HepG2 (cell line): ENCODE data around the gene KIF2C. TPM values are rescaled to one million over a fixed set of nuclear protein-coding genes. Genes with fewer than 3 reads are reported as not detected.

Source experiments
- ARID4A ChIP-seq: sonication (generic); formaldehyde crosslinking; IDR thresholded peaks from 2 replicates; pipeline ENCODE4 v1.5.0; 2020; ENCODE audit warnings: mild to moderate bottlenecking, missing genetic modification reagents, borderline replicate concordance
- ARNT ChIP-seq: fragments of 450-650 bp; IDR thresholded peaks from 2 replicates; pipeline ENCODE4 v1.6.1; 2017
- ARNT2 ChIP-seq: sonication (generic); formaldehyde crosslinking; IDR thresholded peaks from 2 replicates; pipeline ENCODE4 v1.8.0; 2022; ENCODE audit warnings: mild to moderate bottlenecking, low read depth, missing genetic modification reagents, moderate library complexity
- CREM ChIP-seq, 2 experiments: sonication (generic) in 1 of 2; formaldehyde crosslinking in 1 of 2; IDR thresholded peaks; 2 replicates each; pipeline versions ENCODE4 v1.4.0 to v1.6.1; 2016 to 2020; ENCODE audit warnings: antibody characterized with exemption in 1 of 2, mild to moderate bottlenecking in 1 of 2, missing genetic modification reagents in 1 of 2
- ELF1 ChIP-seq: sonication (generic); formaldehyde crosslinking; IDR thresholded peaks from 2 replicates; pipeline ENCODE4 v1.4.0; 2020; ENCODE audit warnings: missing genetic modification reagents
- ELF3 ChIP-seq: IDR thresholded peaks from 2 replicates; pipeline ENCODE4 v1.6.1; 2016; ENCODE audit warnings: missing genetic modification reagents, missing compliant biosample characterization
- FOXJ3 ChIP-seq: sonication (generic); formaldehyde crosslinking; IDR thresholded peaks from 2 replicates; pipeline ENCODE4 v1.4.0; 2020; ENCODE audit warnings: missing genetic modification reagents, mild to moderate bottlenecking, borderline replicate concordance
- GABPA ChIP-seq, 2 experiments: IDR thresholded peaks; 2 replicates each; pipeline ENCODE4 v1.6.1; 2011 to 2016; ENCODE audit warnings: low read depth in 2 of 2, low read length in 1 of 2, missing biosample characterization in 1 of 2, missing genetic modification characterization in 1 of 2
- GLI4 ChIP-seq: sonication (generic); formaldehyde crosslinking; IDR thresholded peaks from 2 replicates; pipeline ENCODE4 v1.5.1; 2020; ENCODE audit warnings: missing genetic modification reagents, mild to moderate bottlenecking, moderate library complexity, borderline replicate concordance
- HOXA3 ChIP-seq: sonication (generic); formaldehyde crosslinking; IDR thresholded peaks from 2 replicates; pipeline ENCODE4 v1.5.0; 2020; ENCODE audit warnings: missing genetic modification reagents
- KLF11 ChIP-seq: IDR thresholded peaks from 2 replicates; pipeline ENCODE4 v1.6.1; 2016; ENCODE audit warnings: missing compliant biosample characterization
- RBFOX2 ChIP-seq: fragments of 200-400 bp; formaldehyde crosslinking; IDR thresholded peaks from 2 replicates; pipeline ENCODE4 v1.6.1; 2017; ENCODE audit warnings: low read depth, mild to moderate bottlenecking, low read length
- RFX5 ChIP-seq: IDR thresholded peaks from 2 replicates; pipeline ENCODE4 v1.6.1; 2011; ENCODE audit warnings: low read depth, low read length, improper control_type of control experiment
- SMAD1 ChIP-seq: sonication (generic); formaldehyde crosslinking; IDR thresholded peaks from 2 replicates; pipeline ENCODE4 v1.4.0; 2020; ENCODE audit warnings: missing genetic modification reagents, low read depth, mild to moderate bottlenecking, borderline replicate concordance
- SMAD9 ChIP-seq: sonication (generic); formaldehyde crosslinking; IDR thresholded peaks from 2 replicates; pipeline ENCODE4 v1.5.1; 2020; ENCODE audit warnings: mild to moderate bottlenecking, missing genetic modification reagents
- TFAP4 ChIP-seq: sonication (generic); IDR thresholded peaks from 2 replicates; pipeline ENCODE4 v1.6.1; 2016; ENCODE audit warnings: low read depth, borderline replicate concordance
- ZNF230 ChIP-seq: sonication (generic); formaldehyde crosslinking; IDR thresholded peaks from 2 replicates; pipeline ENCODE4 v1.4.0; 2020; ENCODE audit warnings: mild to moderate bottlenecking, missing genetic modification reagents
- ZNF253 ChIP-seq: sonication (generic); formaldehyde crosslinking; IDR thresholded peaks from 2 replicates; pipeline ENCODE4 v1.8.0; 2022; ENCODE audit warnings: mild to moderate bottlenecking, missing genetic modification reagents, borderline replicate concordance
- ZNF430 ChIP-seq: sonication (generic); formaldehyde crosslinking; IDR thresholded peaks from 2 replicates; pipeline ENCODE4 v1.9.0; 2021; ENCODE audit warnings: mild to moderate bottlenecking, missing genetic modification reagents
- ZNF512 ChIP-seq: sonication (generic); formaldehyde crosslinking; IDR thresholded peaks from 2 replicates; pipeline ENCODE4 v1.4.0; 2020; ENCODE audit warnings: mild to moderate bottlenecking, missing genetic modification reagents
- ZNF567 ChIP-seq: sonication (generic); formaldehyde crosslinking; IDR thresholded peaks from 2 replicates; pipeline ENCODE4 v1.8.1; 2023; ENCODE audit warnings: mild to moderate bottlenecking, missing genetic modification reagents, borderline replicate concordance
- ZNF691 ChIP-seq: sonication (generic); formaldehyde crosslinking; IDR thresholded peaks from 2 replicates; pipeline ENCODE4 v1.4.0; 2020; ENCODE audit warnings: missing genetic modification reagents, low read depth, mild to moderate bottlenecking, borderline replicate concordance
- ZNF703 ChIP-seq: sonication (generic); formaldehyde crosslinking; IDR thresholded peaks from 2 replicates; pipeline ENCODE4 v1.5.1; 2020; ENCODE audit warnings: missing genetic modification reagents, mild to moderate bottlenecking, moderate library complexity, borderline replicate concordance
- polyA plus RNA-seq, 8 experiments: library from polyadenylated mRNA; depleted of rRNA in 3 of 8; stranded (reverse) in 7 of 8; unstranded in 1 of 8; fragments of >200 nt; fragmentation: Illumina TruSeq in 4 of 8; extraction: Trizol in 4 of 8; gene quantifications; 2 replicates each; pipeline versions ENCODE4 v1.2.1 to v1.2.3, GENCODE V29; 2011 to 2016; ENCODE audit warnings: low read depth in 4 of 8, missing spikeins in 1 of 8, mixed read lengths in 1 of 8; ENCODE audit not compliant: insufficient read depth in 1 of 8
- total RNA-seq, 5 experiments: library from RNA; depleted of rRNA; stranded (reverse); fragments of >200 nt; fragmentation: Illumina TruSeq; extraction: Trizol; gene quantifications; 2 replicates each; pipeline ENCODE4 v1.2.3, GENCODE V29; 2016; ENCODE audit warnings: low read depth in 1 of 5

KIF2C gene
- total and polyA plus RNA-seq, 2 of the 13 experiments (the other 11 are each of a cell fraction or from before 2014, with no cell fraction given), result 29.7 to 53.7 TPM

GRCh38 chr1:44810101-44810761 lies 70.6 kb downstream of the KIF2C start (continued):
- TF ChIP-seq TFAP4, result no peak
- no peak for TF ChIP-seq SMAD1
- TF ChIP-seq ARID4A (CRISPR knock-in tag), result no peak
- no peak for TF ChIP-seq ZNF567 (CRISPR knock-in tag)
- TF ChIP-seq ZNF253, result peak; percentile 8; the same call in 1 of the 2 replicates
- TF ChIP-seq GLI4 (CRISPR knock-in tag), result no peak
- TF ChIP-seq HOXA3 (CRISPR knock-in tag), result no peak
- TF ChIP-seq ZNF430 (CRISPR knock-in tag), result no peak
- 0 out of 2 replicates have a peak, but pooled peaks have one; percentile 12 for TF ChIP-seq RBFOX2
- no peak for TF ChIP-seq GABPA (IDR thresholded peaks at IDR 0.05; ENCODE audit: low read depth, low read length)
- no peak for TF ChIP-seq GABPA (CRISPR knock-in tag; IDR thresholded peaks at IDR 0.05; ENCODE audit: low read depth)
- TF ChIP-seq ARNT2 (CRISPR knock-in tag), result no peak
- TF ChIP-seq ELF1, result no peak
- TF ChIP-seq ZNF691, result no peak
- TF ChIP-seq ZNF230 (CRISPR knock-in tag), result no peak
- no peak for TF ChIP-seq ELF3 (CRISPR knock-in tag)
- TF ChIP-seq ARNT, result no peak
- TF ChIP-seq KLF11 (CRISPR knock-in tag), result no peak
- no peak for TF ChIP-seq ZNF703 (CRISPR knock-in tag)
- no peak for TF ChIP-seq SMAD9 (CRISPR knock-in tag)
- no peak for TF ChIP-seq RFX5
- no peak for TF ChIP-seq ZNF512 (CRISPR knock-in tag)
- TF ChIP-seq FOXJ3 (CRISPR knock-in tag), result no peak
- TF ChIP-seq CREM (IDR thresholded peaks at IDR 0.05), result no peak
- no peak for TF ChIP-seq CREM (CRISPR knock-in tag; IDR thresholded peaks at IDR 0.05)
